GM19438 (cell line): ENCODE results near the gene ZNF329.
A peak's percentile ranks its signal among the peaks of the same experiment; 100 is the strongest.

Source experiments
- ATAC-seq: cut with Tn5 transposase; IDR thresholded peaks from one replicate; pipeline ENCODE4 v1.9.1; 2021; ENCODE audit warnings: low read depth; ENCODE audit not compliant: unreplicated experiment

ZNF329 gene

DNA sequence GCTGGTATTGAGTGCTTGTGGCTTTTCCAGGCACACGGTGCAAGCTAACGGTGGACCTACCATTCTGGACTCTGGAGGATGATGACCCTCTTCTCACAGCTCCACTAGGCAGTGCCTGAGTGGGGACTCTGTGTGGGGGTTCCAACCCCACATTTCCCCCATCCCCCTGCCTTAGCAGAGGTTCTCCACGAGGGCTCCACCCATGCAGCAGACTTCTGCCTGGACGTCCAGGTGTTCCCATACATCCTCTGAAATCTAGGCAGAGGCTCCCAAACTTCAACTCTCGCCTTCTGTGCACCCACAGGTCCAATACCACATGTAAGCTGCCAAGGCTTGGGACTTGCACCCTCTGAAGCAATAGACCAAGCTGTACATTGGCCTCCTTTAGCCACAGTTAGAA lies 27.2 kb downstream of the ZNF329 start:
- no peak for ATAC-seq

DNA sequence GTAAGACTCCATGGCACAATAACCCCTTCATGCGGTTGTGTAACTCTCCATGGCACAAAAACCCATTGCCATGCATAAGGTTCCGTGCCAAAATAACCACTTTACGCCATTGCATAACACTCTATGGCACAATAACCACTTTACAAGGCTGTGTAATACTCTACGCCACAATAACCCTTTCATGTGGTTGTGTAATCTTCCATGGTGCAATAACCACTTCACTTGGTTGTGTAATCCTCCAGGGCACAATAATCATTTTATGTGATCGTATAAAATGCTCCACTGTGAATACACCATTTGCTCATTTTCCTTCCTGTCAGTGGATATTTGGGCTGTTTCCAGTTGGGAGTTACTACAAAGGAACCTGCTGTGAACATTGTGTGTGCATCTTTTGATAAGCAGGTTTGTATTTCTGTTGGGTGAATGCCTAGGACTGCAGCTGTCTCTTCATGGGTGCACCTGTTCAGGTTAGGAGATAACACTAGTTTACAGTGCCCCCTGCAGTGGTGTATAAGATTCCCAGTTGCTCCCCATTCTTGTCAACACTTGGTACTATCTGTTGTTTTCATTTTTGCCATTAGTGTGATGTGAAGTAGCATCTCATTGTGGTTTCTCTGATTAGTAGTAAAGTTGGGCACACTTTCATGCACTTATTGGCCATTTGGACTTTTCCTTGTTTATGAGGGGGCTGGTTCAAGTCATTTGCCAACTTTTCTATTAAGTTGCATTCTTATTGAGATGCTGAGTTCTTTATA lies 31.4 kb downstream of the ZNF329 start:
- no peak for ATAC-seq

DNA sequence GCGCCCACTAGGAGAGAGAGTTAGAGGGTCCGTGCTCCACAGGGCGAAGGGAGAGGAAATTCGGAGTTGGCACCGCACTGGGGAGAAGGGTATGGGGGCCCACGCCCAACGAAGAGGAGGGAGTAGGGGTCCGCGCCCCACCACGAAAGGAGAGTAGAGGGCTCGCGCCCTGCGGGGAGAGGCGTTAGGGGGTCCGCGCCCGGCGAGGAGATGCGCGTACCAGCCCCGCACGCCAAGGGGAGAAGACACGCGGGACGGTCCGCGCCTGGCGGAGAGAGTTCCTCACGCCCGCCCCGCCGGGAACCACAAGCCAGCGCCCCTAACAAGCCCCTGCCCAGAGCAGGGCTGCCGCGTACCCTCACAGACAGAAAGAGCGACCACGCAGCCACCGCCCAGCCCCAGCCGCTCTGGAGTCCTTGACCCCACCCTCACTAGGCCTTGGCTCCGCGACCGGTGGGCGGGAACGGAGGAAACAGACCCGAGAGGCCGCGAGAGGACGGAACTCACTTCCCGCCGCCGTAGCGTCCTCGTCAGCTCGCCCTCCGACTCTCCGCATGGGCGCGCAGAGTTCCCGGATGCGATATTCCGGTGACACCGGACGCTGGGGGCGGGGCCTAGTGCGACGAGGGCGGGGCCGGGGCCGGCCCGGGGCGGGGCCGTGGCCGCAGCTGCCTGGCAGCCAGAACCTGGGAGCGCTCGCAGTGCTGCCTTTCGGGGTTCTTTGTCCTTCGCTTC lies 32.6 kb downstream of the ZNF329 start:
- no peak for ATAC-seq

DNA sequence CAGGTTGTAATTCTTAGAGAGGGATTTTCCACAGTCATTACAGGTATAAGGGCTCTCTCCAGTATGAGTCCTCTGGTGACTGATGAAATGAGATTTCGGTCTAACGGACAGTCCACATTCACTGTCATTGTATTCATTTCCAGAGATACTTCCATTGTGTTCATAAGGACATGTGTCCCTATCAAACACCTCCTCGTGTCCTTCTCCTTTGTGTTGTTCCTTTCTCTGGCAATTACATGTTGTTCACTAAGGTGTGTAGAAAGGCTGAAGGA lies 42.1 kb downstream of the ZNF329 start:
- ATAC-seq, result no peak

DNA sequence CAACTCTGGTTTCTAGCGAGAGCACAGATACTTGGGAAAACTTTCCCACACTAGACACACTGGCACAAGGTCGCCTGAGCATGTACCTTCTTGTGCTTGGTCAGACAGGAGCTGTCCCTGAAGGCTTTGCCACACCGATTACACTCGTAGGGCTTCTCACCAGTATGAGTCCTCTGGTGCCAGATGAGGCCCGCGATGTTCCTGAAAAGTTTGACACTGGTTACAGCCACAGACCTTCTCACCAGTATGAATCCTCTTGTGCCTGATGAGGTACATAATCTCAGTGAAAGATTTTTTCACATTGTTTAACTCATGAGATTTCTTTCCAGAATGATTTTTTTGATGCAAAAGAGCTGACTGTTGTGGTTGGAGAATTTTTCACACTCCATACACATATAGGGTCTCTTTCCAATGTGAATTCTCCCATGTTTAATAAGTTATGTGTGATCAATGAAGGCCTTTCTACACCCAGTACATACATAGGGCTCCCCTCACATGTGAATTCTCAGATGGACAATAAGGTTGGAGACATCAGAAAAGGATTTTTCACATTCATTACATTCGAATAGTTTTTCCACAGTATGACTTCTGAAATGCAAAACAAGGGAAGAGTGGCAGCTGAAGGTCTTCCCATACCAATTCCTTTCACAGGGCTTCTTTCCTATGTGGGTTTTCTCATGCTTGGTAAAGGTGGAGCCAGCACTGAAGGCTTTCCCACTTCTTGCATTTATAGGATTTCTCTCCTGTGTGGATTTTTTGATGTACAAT lies 42.6 kb downstream of the ZNF329 start:
- ATAC-seq, result no peak

DNA sequence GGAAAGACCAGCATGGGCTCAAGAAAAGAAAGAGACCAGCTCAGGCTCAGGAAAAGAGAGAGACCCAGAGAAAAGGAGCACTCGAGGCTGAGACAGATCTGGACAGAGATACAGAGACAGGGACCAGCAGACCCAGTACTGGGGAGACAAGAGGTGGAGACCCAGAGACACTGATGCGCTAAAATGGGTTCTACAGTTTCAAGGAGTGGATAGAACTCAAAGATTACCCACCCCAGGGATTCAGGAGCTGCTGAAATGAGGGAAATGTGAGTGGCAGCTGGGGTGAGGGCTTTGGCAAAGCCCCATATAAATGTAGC lies 51.9 kb downstream of the ZNF329 start:
- ATAC-seq, result no peak

DNA sequence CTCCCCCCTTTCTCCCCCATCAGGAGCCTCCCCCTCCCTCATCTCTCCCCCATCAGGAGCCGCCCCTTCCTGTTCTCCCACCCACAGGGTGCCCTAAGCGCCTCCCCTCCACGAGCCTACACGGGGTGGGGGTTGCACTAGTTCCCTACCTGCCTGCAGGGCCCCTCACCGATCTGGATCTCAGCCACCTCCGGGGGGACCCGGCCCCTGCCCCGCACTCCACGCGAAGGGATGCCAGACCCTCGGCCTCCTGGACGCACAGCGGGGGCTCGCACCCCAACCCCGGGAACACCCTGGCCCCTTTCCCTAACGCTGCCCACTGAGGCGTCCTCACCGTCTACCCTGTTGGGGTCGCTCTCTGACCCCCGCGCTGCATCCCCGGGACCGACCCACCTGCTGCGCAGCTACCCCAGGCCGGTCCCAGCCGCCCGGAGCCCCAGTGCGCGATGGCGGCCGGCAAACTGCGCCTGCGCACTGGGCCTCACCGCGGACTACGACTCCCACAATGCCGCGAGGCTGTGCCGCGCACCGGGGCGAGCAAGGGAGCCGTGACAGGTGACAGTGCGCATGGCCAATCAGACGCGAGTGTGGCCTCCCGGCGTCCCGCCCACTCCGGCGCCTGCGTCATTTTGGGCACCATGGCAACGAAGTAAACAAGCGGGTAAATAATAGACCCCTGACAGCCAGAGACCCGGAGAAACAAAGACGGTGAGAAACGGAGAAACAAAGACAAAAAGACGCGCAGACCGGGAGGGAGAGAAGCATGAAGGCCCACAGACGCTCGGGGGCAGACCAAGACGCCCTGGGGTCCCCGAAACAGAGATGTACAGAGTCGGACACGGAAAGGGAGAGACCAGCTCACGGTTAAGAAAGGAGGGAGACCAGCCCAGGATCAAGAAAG lies 52.6 kb downstream of the ZNF329 start, which contains the start of gene ZSCAN18:
ZSCAN18 (minus strand) TSS at position 451 of the 901 bp plus-strand sequence. CDS start 7,964 bp downstream, outside the sequence.
- peak; percentile 95 for ATAC-seq

DNA sequence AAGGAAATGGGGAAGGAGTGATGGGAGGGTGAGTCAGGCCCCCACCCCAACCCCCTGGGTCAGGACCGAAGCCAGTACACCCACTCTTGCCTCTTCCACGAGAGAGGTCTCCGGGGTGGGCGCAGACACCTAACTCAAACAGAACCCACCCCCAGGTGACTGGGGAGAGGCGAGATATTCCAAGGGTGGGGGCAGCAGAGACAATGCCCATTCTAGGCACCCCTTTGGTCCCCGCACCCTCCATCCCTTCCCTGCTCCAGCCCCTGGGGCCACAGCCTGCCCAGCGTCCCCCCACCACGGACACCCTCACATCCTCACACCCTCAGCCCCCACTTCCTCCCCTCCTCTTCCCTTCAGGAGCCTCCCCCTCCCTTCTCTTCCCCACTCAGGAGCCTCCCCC lies 53.2 kb downstream of the ZNF329 start:
- no peak for ATAC-seq

DNA sequence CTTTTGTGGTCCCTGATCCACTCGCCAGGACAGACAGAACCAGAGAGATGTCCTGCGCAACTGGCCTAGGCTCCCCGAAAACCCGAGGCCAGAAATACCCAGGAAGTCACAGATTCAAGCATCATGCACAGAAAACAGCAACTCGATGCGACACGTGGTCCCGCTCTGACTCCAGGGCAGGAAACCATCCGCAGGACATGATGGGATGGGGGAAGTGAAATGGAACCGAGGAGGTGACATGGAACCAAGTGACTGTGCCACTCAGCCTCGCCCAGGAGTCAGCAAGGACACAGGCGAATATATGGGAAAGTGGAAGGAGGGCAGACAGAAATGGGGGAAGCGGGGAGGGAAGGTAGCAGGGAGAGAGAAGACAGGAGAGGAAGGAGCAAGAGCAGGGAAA lies 53.7 kb downstream of the ZNF329 start:
- no peak for ATAC-seq

DNA sequence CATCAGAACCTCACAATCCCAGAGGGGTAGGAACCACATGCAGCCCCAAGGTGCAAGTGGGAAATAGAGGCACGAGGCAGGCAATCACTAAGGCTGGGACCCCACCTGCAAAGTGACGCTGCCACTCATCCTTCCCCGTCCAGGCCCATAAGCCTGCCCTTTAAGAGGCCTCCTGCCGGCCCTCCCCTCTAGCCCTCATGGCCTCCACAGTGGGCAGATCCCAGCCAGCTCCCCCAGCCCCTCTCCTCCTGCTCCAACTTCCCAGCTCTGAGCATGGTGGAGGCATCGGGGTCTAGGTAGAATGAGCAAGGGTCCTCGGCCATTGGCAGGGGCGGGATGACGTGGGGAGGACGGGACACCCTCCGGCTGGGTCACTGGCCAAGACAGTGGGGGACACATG lies 55.3 kb downstream of the ZNF329 start:
- ATAC-seq, result no peak

DNA sequence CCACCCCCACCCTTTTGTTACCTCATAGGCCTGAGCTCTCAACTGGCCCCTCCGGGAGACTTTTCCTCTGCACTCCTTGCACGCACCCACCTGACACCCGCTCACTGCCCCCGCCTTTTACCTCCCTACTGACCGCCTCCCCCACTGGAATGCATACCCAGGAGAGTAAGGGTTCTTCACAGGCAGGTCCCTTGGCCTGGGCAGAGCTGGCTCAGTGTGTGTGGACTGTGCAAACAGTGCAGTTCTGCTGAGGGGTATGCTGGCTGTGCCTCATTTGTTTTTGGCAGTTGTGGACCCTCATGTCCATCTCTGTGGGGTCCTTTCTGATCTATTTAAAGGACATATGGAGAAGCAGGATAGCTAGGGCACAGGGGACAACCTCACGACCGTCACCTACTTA lies 57.5 kb downstream of the ZNF329 start:
- ATAC-seq, result no peak

DNA sequence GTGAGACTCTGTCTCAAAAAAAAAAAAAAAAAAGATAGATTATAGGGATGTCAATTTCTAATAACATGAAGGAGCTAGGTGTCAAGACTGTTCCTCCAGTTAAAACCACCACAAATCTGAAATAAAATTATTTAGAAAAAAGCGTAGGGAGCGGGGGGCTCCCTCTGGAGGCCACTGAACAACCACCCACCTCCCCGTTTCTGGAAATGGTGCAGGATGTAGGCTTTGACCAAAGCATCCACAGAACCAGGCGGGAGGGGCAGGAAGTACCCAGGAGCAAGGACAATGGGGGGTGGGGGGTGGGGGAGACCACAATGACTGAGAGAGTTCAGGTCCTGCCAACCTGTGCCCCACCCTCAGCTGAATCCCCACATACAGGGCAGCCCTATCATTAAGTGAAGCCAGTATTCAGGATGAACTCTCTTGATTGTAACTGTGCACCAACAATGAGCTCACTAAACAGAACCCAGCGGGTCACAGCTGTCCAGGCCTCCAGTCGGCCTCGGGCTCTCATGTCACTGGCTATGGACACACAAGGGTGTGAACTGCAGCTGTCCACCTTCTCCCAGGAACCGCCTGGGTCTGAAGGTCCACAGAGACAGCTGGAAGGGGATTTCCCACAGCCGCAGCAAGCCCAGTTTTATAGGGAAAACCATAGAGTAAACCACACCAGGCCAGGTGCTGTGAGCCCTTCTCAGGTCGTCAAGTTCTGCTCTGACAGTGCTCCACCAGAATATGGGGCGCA lies 59.2 kb downstream of the ZNF329 start:
- ATAC-seq, result no peak

DNA sequence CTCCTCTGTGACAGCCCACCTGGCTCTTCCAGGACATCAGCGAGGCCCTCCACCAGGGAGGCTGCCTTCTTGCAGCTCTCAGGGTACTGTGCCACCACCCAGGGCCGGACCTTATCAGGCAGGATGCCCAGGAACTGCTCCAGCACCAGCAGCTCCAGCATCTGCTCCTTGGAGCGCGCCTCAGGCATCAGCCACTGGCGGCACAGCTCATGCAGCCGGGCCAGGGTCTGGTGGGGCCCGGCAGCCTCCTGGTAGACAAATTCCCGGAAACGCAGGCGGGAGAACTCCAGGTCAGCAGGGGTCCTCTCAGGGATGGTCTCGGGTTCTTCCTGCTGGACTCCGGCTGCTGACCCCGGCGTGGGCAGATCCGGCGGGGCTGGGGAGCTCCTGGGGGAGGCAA lies 60.7 kb downstream of the ZNF329 start:
- ATAC-seq, result no peak

DNA sequence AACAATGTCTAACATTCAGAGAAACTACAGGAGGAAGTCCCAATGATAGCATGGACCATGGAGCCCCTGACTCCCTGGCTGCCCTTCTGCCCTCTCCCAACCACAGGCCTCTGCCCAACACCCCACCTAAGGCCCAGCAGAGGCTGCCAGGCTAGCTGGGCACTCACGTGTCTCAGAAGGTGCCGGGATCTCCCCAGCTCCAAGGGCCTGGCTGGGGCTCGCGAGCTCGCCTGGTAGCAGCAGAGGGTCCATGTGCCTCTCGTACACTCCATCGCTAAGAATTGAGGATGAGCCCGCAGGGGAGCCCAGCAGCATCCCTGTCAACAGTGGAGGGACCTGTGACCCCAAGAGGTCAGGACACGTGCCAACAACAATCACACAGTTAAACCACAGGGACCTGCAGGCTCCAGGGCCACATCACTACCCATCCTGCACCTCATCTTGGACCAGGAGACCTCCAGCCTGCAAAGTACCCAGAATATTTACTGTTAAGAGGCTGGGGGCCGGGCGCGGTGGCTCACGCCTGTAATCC lies 62.0 kb downstream of the ZNF329 start:
- ATAC-seq, result no peak

DNA sequence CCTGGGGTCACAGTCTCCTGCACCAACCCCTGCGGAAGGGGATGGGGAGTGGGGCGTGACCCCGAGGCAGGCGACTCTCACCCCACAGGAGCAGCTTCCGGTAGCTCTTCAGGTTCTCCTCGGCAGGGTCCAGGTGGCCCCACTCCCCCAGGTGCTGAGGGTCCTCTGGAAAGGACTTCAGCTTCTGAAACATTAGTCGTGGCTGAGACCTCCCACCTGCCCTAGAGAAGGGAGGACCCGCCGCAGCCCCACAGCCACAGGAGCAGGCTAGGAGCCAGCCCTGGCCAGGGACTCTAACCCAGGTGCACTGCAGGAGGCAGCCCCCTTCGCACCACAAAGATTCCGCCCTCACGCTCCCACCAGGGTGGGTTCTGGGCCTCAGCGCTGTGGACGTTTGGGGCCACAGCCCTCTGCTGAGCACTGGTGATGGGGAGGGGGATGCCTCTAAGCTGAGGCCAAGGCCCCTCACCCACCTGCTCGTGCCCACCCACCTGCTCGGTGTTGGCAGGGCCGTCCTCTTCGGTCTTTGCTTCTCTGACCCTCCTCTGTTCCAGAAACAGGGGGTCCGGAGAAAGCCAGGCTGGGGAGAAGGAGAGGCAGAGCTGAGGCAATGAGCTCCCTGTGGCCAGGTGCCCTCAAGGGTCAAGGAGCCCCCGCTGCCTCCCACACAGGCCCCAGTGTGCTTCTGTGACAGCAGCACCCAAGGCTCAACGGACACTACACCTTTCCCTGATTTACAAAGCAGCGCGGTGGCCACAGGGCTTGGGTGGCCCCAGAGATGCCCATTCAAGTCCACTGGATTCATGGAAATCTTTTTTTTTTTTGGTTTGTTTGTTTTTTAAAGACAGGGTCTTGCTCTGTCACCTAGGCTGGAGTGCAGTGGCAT lies 63.5 kb downstream of the ZNF329 start:
- ATAC-seq, result no peak

DNA sequence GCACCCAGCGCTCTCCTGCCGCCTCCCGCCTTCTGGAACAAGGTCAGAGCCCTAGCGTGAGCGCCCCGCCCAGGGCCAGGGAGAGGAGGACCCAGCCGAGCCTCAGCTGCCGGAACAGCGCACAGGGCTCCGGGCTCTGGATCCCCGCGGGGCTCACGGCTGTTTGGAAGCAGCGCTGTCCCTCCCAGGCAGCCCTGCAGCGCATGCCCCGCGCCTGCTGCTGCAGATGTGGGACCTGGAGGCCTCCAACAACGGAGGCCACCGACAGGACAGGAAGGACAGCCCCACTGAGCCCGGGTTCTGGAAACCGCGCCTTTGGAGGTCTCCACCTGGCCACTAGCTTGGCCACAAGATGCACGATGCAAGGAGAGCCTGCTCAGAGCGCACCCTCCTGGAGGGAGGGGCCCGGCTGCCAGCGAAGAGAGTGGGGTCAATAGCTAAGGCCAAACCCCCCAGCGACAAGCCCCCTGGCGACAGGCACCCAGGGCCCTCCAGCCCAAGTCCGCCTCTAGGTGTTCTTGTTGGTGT lies 65.2 kb downstream of the ZNF329 start:
- ATAC-seq, result no peak

DNA sequence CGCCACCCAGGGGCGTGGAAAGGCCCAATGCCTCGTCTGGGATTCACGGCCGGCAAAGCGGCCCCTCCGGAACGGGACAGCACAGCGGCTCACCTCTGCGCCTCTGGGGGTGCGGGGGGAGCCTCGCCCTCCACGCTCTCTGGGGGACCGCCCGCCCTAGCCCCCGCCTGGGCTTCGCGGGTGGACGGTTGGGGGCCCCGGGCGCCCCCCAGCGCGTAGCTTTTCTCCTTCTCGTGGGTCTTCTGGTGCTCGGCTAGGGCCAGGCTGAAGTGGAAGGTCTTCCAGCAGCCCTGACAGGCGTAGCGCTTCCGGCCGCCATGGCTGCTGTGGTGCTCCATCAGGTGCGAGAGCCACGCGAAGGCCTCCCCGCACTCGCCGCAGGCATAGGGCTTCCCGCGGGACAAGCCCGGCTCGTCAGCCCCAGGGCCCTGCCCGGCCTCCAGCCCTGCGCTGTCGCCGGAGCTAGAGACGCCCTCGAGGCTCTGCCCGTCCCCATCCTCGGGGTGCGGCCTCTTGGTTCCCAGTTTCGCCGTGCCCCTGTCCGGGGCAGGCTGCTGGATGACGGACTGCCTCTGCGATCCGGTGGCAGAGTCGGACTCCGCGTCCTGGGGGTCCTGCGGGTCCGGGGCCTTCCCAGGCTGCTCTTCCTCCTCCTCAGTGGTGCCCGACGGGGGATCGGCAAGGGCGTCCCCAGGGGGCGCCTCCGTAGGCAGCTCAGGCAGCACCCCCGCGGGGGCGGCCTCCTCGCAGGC lies 65.8 kb downstream of the ZNF329 start:
- no peak for ATAC-seq

DNA sequence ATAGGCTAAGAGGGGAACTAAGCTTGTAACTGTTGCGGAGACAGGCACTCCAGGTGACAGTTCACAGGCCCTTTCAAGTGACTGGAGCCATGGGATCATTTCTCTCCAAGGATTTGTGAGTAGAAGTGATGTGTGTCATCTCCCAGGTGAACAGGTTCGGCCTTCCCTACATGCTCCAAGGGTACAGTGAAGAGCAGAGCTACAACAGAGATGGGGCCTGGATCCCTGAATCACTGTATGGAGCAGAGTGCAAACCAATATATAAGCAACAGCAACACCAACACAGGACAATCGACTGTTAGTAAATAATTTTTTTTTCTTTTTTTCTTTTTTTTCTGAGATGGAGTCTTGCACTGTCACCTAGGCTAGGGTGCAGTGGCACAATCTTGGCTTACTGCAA lies 67.6 kb downstream of the ZNF329 start:
- no peak for ATAC-seq
